MCF 10A (cell line): Measurements from ENCODE around the gene RXFP4. TPM values are rescaled to one million over a fixed set of nuclear protein-coding genes. Genes with fewer than 3 reads are reported as not detected.

ENCODE experiments used
- BruUV-seq: library from RNA; stranded (reverse); fragments of 400-500 nt; replicated peaks from 2 replicates; lab custom pipeline; 2021; lab: Mats Ljungman, UMichigan
- CTCF ChIA-PET: fragments of 300-600 bp; sonication (Branson Sonifier 250); formaldehyde crosslinking; extraction: SDS; loops from one replicate; lab custom pipeline; 2021; ENCODE audit warnings: antibody characterized with exemption, inconsistent platforms; lab: Yijun Ruan, JAX
- POLR2A ChIA-PET: fragments of 300-600, 350-650 bp; sonication (Branson Sonifier 250); formaldehyde crosslinking; extraction: SDS; loops from one replicate; lab custom pipeline; 2020; ENCODE audit warnings: antibody characterized with exemption, inconsistent platforms; lab: Yijun Ruan, JAX
- DNase-seq: peaks from one replicate; pipeline ENCODE4 v3.0.0-alpha.2; 2018; ENCODE audit not compliant: unreplicated experiment
- H3K27ac Mint-ChIP-seq: one replicate; pipeline ENCODE4 v1.8.0; 2022; ENCODE audit warnings: mild to moderate bottlenecking, low read depth, mixed read lengths; ENCODE audit not compliant: unreplicated experiment
- H3K27me3 Mint-ChIP-seq: one replicate; pipeline ENCODE4 v1.8.0; 2022; ENCODE audit warnings: mixed read lengths; ENCODE audit not compliant: insufficient read depth, unreplicated experiment
- H3K36me3 Mint-ChIP-seq: one replicate; pipeline ENCODE4 v1.8.0; 2022; ENCODE audit warnings: mild to moderate bottlenecking, moderate library complexity, mixed read lengths; ENCODE audit not compliant: insufficient read depth, unreplicated experiment
- H3K4me1 Mint-ChIP-seq: one replicate; pipeline ENCODE4 v1.8.0; 2022; ENCODE audit warnings: mixed read lengths; ENCODE audit not compliant: insufficient read depth, unreplicated experiment
- H3K4me3 Mint-ChIP-seq: one replicate; pipeline ENCODE4 v1.8.0; 2022; ENCODE audit warnings: mild to moderate bottlenecking, moderate library complexity, mixed read lengths; ENCODE audit not compliant: unreplicated experiment
- H3K9me3 Mint-ChIP-seq: one replicate; pipeline ENCODE4 v1.8.0; 2022; ENCODE audit warnings: mixed read lengths; ENCODE audit not compliant: unreplicated experiment
- CTCF ChIP-seq: fragments of 200-600 bp; IDR thresholded peaks from one replicate; pipeline ENCODE4 v1.8.0; 2022; ENCODE audit warnings: antibody characterized with exemption, mild to moderate bottlenecking; ENCODE audit not compliant: unreplicated experiment
- intact Hi-C: fragments of 100-400 bp; cut with micrococcal nuclease; formaldehyde crosslinking; loops from 2 replicates; pipeline ENCODE4 v1.14.1; 2022
- total RNA-seq: library from RNA; stranded (reverse); gene quantifications from 2 replicates; pipeline ENCODE4 v1.2.3, GENCODE V29; 2022

Gene RXFP4
- total RNA-seq, 1 experiment from 2014 or later, result not detected

- H3K36me3 Mint-ChIP-seq, result peaks cover 21% of the 10 kb centered on the region
- H3K27me3 Mint-ChIP-seq, result no peaks in the 10 kb centered on the region
- DNase-seq, result peak; percentile 40
- no peaks in the 10 kb centered on the region for H3K9me3 Mint-ChIP-seq
- peak overlapping the region; percentile 81 for H3K4me3 Mint-ChIP-seq
- ChIA-PET POLR2A (interaction anchor here (0.7 to 13.3 kb wide), 24 partner anchors 11 to 533 kb away, joined by 3 to 294 read pairs (median 4); partner anchors contain the start of genes GON4L, KHDC4, LAMTOR2 and PMF1), CTCF (interaction anchor here (0.6 to 11.9 kb wide), 13 partner anchors 9 to 410 kb away, joined by 3 to 136 read pairs (median 4); partner anchors contain the start of genes KHDC4 and RXFP4)
- no peak for TF ChIP-seq CTCF
- BruUV-seq, result no TSS peak
- peak overlapping the region; percentile 90 for H3K27ac Mint-ChIP-seq
- H3K4me1 Mint-ChIP-seq, result peaks cover 83% of the 10 kb centered on the region
- intact Hi-C loops, result no loop called here
Observed at GRCh38 chr1:155977690-155978324, 36.4 kb downstream of the RXFP4 start.

- Mint-ChIP-seq H3K4me1 (peaks cover 83% of the 10 kb centered on the region), H3K36me3 (peaks cover 19% of the 10 kb centered on the region), H3K27me3 (no peaks in the 10 kb centered on the region), H3K9me3 (no peaks in the 10 kb centered on the region), H3K4me3 (peak within 1 kb of the TSS; percentile 81), H3K27ac (peak within 1 kb of the TSS; percentile 90)
- ChIA-PET CTCF (interaction anchor here (0.6 to 11.9 kb wide), 13 partner anchors 10 to 410 kb away, joined by 3 to 136 read pairs (median 4); partner anchors contain the start of genes KHDC4 and RXFP4), POLR2A (interaction anchor here (0.6 to 13.3 kb wide), 22 partner anchors 11 to 532 kb away, joined by 3 to 294 read pairs (median 4); partner anchors contain the start of genes KHDC4, LAMTOR2, PMF1 and RXFP4)
- TF ChIP-seq CTCF, result no peak
- peak; percentile 89 for DNase-seq
- intact Hi-C loops, result no loop called here
- no TSS peak for BruUV-seq
Observed at GRCh38 chr1:155978325-155978972, 37.0 kb downstream of the RXFP4 start, which contains the start of gene ARHGEF2. Gene ARHGEF2, minus strand, starts transcription at chr1:155978547. Its CDS starts 120 bp downstream, at chr1:155978427.

GRCh38 chr1:155978973-155979429 lies 37.6 kb downstream of the RXFP4 start:
- intact Hi-C loops, result loop anchor here (1.0 kb wide), 1 partner anchor 17 kb away; no protein-coding TSS in a partner anchor
- no peaks in the 10 kb centered on the region for H3K27me3 Mint-ChIP-seq
- H3K4me3 Mint-ChIP-seq, result peak overlapping the region; percentile 81
- DNase-seq, result peak; percentile 74
- peaks cover 20% of the 10 kb centered on the region for H3K36me3 Mint-ChIP-seq
- no peaks in the 10 kb centered on the region for H3K9me3 Mint-ChIP-seq
- ChIA-PET CTCF (interaction anchor here (0.6 to 11.9 kb wide), 9 partner anchors 11 to 111 kb away, joined by 3 to 136 read pairs (median 11); partner anchors contain the start of genes KHDC4 and RXFP4), POLR2A (interaction anchor here (0.6 to 13.3 kb wide), 18 partner anchors 10 to 532 kb away, joined by 3 to 294 read pairs (median 4); partner anchors contain the start of genes KHDC4, LAMTOR2, PMF1 and RXFP4)
- BruUV-seq, result TSS peak; percentile 71
- H3K27ac Mint-ChIP-seq, result peak overlapping the region; percentile 90
- H3K4me1 Mint-ChIP-seq, result peaks cover 88% of the 10 kb centered on the region
- TF ChIP-seq CTCF, result no peak
